ENCODE data around the gene RBMS3.
"Not testable (repeated sequence)": the region's sequence is repeated elsewhere in the genome, so short reads cannot be mapped to it uniquely, and the experiment has no call there.

RBMS3 gene

GRCh38 chr3:29312395-29312794, 31.5 kb downstream of the RBMS3 start:
- DNase-seq (ENCODE audit: low read depth) = no peak

- no peak for DNase-seq (ENCODE audit: low read depth)
Observed at GRCh38 chr3:29312960-29313452, 32.1 kb downstream of the RBMS3 start.

- no peak for DNase-seq (ENCODE audit: low read depth)
Observed at GRCh38 chr3:29313981-29314726, 33.3 kb downstream of the RBMS3 start.

- no peak for DNase-seq (ENCODE audit: low read depth)
Observed at GRCh38 chr3:29314727-29315088, 33.8 kb downstream of the RBMS3 start.

- DNase-seq (ENCODE audit: low read depth) = no peak
Observed at GRCh38 chr3:29317659-29318173, 36.8 kb downstream of the RBMS3 start.

- DNase-seq (ENCODE audit: low read depth) = no peak
Observed at GRCh38 chr3:29318251-29318650, 37.4 kb downstream of the RBMS3 start.

GRCh38 chr3:29319262-29319661, 38.4 kb downstream of the RBMS3 start:
- no peak for DNase-seq (ENCODE audit: low read depth)

GRCh38 chr3:29319798-29320197, 38.9 kb downstream of the RBMS3 start:
- DNase-seq (ENCODE audit: low read depth) = no peak

- DNase-seq (ENCODE audit: low read depth) = no peak
Observed at GRCh38 chr3:29322586-29322985, 41.7 kb downstream of the RBMS3 start.

GRCh38 chr3:29324180-29324651, 43.3 kb downstream of the RBMS3 start:
- no peak for DNase-seq (ENCODE audit: low read depth)

GRCh38 chr3:29326540-29326939, 45.7 kb downstream of the RBMS3 start:
- DNase-seq (ENCODE audit: low read depth) = not testable (repeated sequence)

- DNase-seq (ENCODE audit: low read depth) = no peak
Observed at GRCh38 chr3:29329986-29330890, 49.4 kb downstream of the RBMS3 start.

- no peak for DNase-seq (ENCODE audit: low read depth)
Observed at GRCh38 chr3:29331035-29331434, 50.2 kb downstream of the RBMS3 start.

GRCh38 chr3:29331456-29332194, 50.8 kb downstream of the RBMS3 start:
- DNase-seq (ENCODE audit: low read depth) = no peak

GRCh38 chr3:29332195-29332637, 51.3 kb downstream of the RBMS3 start:
- no peak for DNase-seq (ENCODE audit: low read depth)

GRCh38 chr3:29333576-29333975, 52.7 kb downstream of the RBMS3 start:
- no peak for DNase-seq (ENCODE audit: low read depth)

- no peak for DNase-seq (ENCODE audit: low read depth)
Observed at GRCh38 chr3:29334706-29335105, 53.8 kb downstream of the RBMS3 start.

GRCh38 chr3:29335438-29335837, 54.6 kb downstream of the RBMS3 start:
- no peak for DNase-seq (ENCODE audit: low read depth)

- no peak for DNase-seq (ENCODE audit: low read depth)
Observed at GRCh38 chr3:29335943-29336342, 55.1 kb downstream of the RBMS3 start.

- no peak for DNase-seq (ENCODE audit: low read depth)
Observed at GRCh38 chr3:29337565-29337964, 56.7 kb downstream of the RBMS3 start.

GRCh38 chr3:29338377-29338776, 57.5 kb downstream of the RBMS3 start:
- no peak for DNase-seq (ENCODE audit: low read depth)

Measured in T follicular helper cell (primary cell).